ENCODE data around the gene MTG1. TPM values are rescaled to one million over a fixed set of nuclear protein-coding genes. Genes with fewer than 3 reads are reported as not detected.

Gene MTG1
- total RNA-seq, 1 donor from 2014 or later: 44.0 TPM

- Mint-ChIP-seq H3K9me3 (ENCODE audit: unreplicated experiment) (no peaks in the 10 kb centered on the region), H3K27me3 (ENCODE audit: low read depth, unreplicated experiment) (no peaks in the 10 kb centered on the region), H3K27ac (ENCODE audit: unreplicated experiment) (no peak overlapping the region), H3K4me3 (ENCODE audit: unreplicated experiment) (no peak overlapping the region), H3K4me1 (ENCODE audit: low read depth, unreplicated experiment) (peaks cover under 1% of the 10 kb centered on the region), H3K36me3 (ENCODE audit: low read depth, unreplicated experiment) (peaks cover 14% of the 10 kb centered on the region)
- FAIRE-seq (no peak), DNase-seq (ENCODE audit: low read depth) (no peak)
- Histone ChIP-seq H3K4me3 (ENCODE audit: insufficient read depth, low read depth, low read length) (no peak overlapping the region), H3K4me1 (ENCODE audit: insufficient read depth, low read length) (no peaks in the 10 kb centered on the region), H3K4me2 (ENCODE audit: low read length) (no peak overlapping the region), H3K36me3 (ENCODE audit: insufficient read depth, low read length) (no peaks in the 10 kb centered on the region), H4K20me1 (ENCODE audit: insufficient read depth, low read length) (no peaks in the 10 kb centered on the region), H2AFZ (ENCODE audit: low read depth, low read length) (no peak overlapping the region), H3K27me3 (ENCODE audit: insufficient read depth, low read length) (no peaks in the 10 kb centered on the region), H3K27ac (ENCODE audit: low read depth, low read length) (no peak overlapping the region), H3K9me3 (ENCODE audit: insufficient read depth, low read depth, low read length) (no peaks in the 10 kb centered on the region), H3K9ac (ENCODE audit: low read length) (no peak overlapping the region), H3K79me2 (ENCODE audit: insufficient read depth, low read length) (no peaks in the 10 kb centered on the region)
- TF ChIP-seq CTCF (IDR thresholded peaks at IDR 0.05; ENCODE audit: insufficient read depth, low read depth, low read length) (no peak), EZH2 (IDR thresholded peaks at IDR 0.05; ENCODE audit: insufficient read depth, low read length) (no peak)
Measured at GRCh38 chr10:133388236-133388972, 5.6 kb upstream of the MTG1 start.

GRCh38 chr10:133388973-133389818 lies 4.8 kb upstream of the MTG1 start:
- H3K36me3 Mint-ChIP-seq (ENCODE audit: low read depth, unreplicated experiment): peaks cover 14% of the 10 kb centered on the region

More at GRCh38 chr10:133388973-133389818, 4.8 kb upstream of the MTG1 start:
- no peaks in the 10 kb centered on the region for H3K4me1 ChIP-seq (ENCODE audit: insufficient read depth, low read length)
- no peak for TF ChIP-seq EZH2 (IDR thresholded peaks at IDR 0.05; ENCODE audit: insufficient read depth, low read length)
- no peak for TF ChIP-seq CTCF (IDR thresholded peaks at IDR 0.05; ENCODE audit: insufficient read depth, low read depth, low read length)
- Mint-ChIP-seq H3K27ac (ENCODE audit: unreplicated experiment) (peak overlapping the region; percentile 62), H3K4me3 (ENCODE audit: unreplicated experiment) (no peak overlapping the region), H3K9me3 (ENCODE audit: unreplicated experiment) (no peaks in the 10 kb centered on the region), H3K27me3 (ENCODE audit: low read depth, unreplicated experiment) (no peaks in the 10 kb centered on the region), H3K4me1 (ENCODE audit: low read depth, unreplicated experiment) (peaks cover 2% of the 10 kb centered on the region)
- H3K36me3 ChIP-seq (ENCODE audit: insufficient read depth, low read length): no peaks in the 10 kb centered on the region
- H4K20me1 ChIP-seq (ENCODE audit: insufficient read depth, low read length): no peaks in the 10 kb centered on the region
- peaks cover 3% of the 10 kb centered on the region for H3K79me2 ChIP-seq (ENCODE audit: insufficient read depth, low read length)
- H2AFZ ChIP-seq (ENCODE audit: low read depth, low read length): no peak overlapping the region
- H3K27me3 ChIP-seq (ENCODE audit: insufficient read depth, low read length): no peaks in the 10 kb centered on the region
- no peaks in the 10 kb centered on the region for H3K9me3 ChIP-seq (ENCODE audit: insufficient read depth, low read depth, low read length)
- no peak overlapping the region for H3K4me3 ChIP-seq (ENCODE audit: insufficient read depth, low read depth, low read length)
- H3K9ac ChIP-seq (ENCODE audit: low read length): no peak overlapping the region
- no peak overlapping the region for H3K4me2 ChIP-seq (ENCODE audit: low read length)
- FAIRE-seq (no peak), DNase-seq (ENCODE audit: low read depth) (no peak)
- no peak overlapping the region for H3K27ac ChIP-seq (ENCODE audit: low read depth, low read length)

Measured in astrocyte (in vitro differentiated cells and primary cell).